ENCODE results near the gene DCTN3. TPM values are rescaled to one million over a fixed set of nuclear protein-coding genes. Genes with fewer than 3 reads are reported as not detected.

Gene DCTN3
- total RNA-seq, 1 donor from 2014 or later: 67.8 TPM

DNA sequence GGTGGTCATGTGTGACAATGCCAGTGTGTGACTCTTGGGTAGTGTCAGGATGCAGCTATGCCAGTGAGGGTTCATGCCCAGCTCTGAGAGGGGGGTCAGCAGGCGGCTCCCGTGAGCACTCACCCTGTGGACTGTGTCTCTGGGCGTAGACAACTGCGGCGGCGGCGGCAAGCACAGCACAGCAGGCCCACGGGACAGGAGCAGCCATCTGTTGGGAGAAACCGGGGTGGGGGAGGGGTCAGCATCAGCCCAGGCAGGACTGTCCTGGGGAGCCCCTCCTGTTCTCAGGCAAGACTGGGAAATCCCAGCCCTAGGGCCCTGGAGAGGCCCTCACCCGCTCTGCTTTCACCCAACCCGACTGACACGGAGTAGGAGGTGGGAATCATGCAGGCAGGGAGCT, 51.5 kb downstream of the DCTN3 start:
- Histone ChIP-seq H3K9me3 (ENCODE audit: control insufficient read depth in 3 of 3, low read length in 3 of 3) (no peaks in the 10 kb centered on the region), H3K27ac (ENCODE audit: low read depth, low read length) (no peak overlapping the region), H3K36me3 (ENCODE audit: control insufficient read depth in 3 of 3, insufficient read depth in 3 of 3, low read length in 3 of 3) (peaks cover 0 to 8% (median 3%) of the 10 kb centered on the region in 3 donors), H3K4me1 (ENCODE audit: control insufficient read depth in 3 of 3, insufficient read depth in 3 of 3, low read length in 3 of 3) (peaks cover 30 to 53% (median 49%) of the 10 kb centered on the region in 3 donors), H3K9ac (ENCODE audit: low read depth in 1 of 3, low read length in 3 of 3) (no peak overlapping the region), H3K4me3 (ENCODE audit: low read length in 3 of 3) (no peak overlapping the region), H3K27me3 (ENCODE audit: control insufficient read depth in 3 of 3, insufficient read depth in 3 of 3, low read length in 3 of 3) (peaks cover 0 to 7% (median 0%) of the 10 kb centered on the region in 3 donors)

DNA sequence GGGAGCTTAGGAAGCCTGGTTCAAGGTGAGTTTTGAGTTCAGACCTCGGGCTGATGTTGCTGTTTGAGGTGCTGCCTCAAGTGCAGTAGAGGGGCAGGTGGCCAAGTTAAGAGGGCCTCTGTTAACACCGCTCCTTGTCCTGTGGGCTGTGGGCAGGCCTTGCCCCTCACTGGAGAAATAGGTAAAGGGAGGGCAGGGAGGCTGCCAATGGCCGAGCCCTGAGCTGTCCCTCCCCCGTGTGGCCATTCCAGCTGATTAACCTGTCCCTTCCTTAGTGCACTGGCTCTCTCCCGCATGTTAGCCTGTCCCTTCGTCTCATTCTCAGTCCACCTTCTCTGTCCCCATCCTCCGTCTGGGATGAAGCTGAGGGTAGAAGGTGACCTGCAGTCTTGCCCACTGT, 52.2 kb downstream of the DCTN3 start:
- Histone ChIP-seq H3K9ac (ENCODE audit: low read depth in 1 of 3, low read length in 3 of 3) (no peak overlapping the region), H3K4me3 (ENCODE audit: low read length in 3 of 3) (no peak overlapping the region), H3K27me3 (ENCODE audit: control insufficient read depth in 3 of 3, insufficient read depth in 3 of 3, low read length in 3 of 3) (peaks cover 0 to 7% (median 0%) of the 10 kb centered on the region in 3 donors), H3K9me3 (ENCODE audit: control insufficient read depth in 3 of 3, low read length in 3 of 3) (no peaks in the 10 kb centered on the region), H3K27ac (ENCODE audit: low read depth, low read length) (no peak overlapping the region), H3K4me1 (ENCODE audit: control insufficient read depth in 3 of 3, insufficient read depth in 3 of 3, low read length in 3 of 3) (peaks cover 30 to 53% (median 49%) of the 10 kb centered on the region in 3 donors), H3K36me3 (ENCODE audit: control insufficient read depth in 3 of 3, insufficient read depth in 3 of 3, low read length in 3 of 3) (peaks cover 0 to 11% (median 3%) of the 10 kb centered on the region in 3 donors)

DNA sequence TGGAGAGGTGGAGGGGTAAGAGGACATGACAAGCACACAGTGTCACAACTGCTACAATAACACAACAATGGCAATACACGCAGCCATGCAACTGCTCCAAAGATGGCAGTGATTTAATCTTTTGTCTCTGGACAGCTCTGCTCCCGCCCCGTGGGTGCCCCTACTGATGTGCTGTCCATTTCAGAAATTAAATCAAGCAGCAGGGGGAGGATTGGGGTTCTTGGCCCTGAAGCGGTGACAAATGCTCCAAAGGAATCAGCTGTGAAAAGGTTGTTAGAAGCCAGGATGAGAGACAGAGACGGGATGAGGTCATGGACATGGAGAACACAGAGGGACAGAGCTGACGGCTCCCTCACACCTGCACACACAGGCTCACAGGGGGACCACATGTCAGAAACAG, 53.3 kb downstream of the DCTN3 start:
- Histone ChIP-seq H3K9me3 (ENCODE audit: control insufficient read depth in 3 of 3, low read length in 3 of 3) (no peaks in the 10 kb centered on the region), H3K27ac (ENCODE audit: low read depth, low read length) (no peak overlapping the region), H3K27me3 (ENCODE audit: control insufficient read depth in 3 of 3, insufficient read depth in 3 of 3, low read length in 3 of 3) (peaks cover 0 to 7% (median 0%) of the 10 kb centered on the region in 3 donors), H3K36me3 (ENCODE audit: control insufficient read depth in 3 of 3, insufficient read depth in 3 of 3, low read length in 3 of 3) (peaks cover 0 to 12% (median 8%) of the 10 kb centered on the region in 3 donors), H3K4me3 (ENCODE audit: low read length in 3 of 3) (peak overlapping the region in 1 of 3 donors; percentile 3), H3K9ac (ENCODE audit: low read depth in 1 of 3, low read length in 3 of 3) (no peak overlapping the region), H3K4me1 (ENCODE audit: control insufficient read depth in 3 of 3, insufficient read depth in 3 of 3, low read length in 3 of 3) (peaks cover 34 to 48% (median 48%) of the 10 kb centered on the region in 3 donors)

DNA sequence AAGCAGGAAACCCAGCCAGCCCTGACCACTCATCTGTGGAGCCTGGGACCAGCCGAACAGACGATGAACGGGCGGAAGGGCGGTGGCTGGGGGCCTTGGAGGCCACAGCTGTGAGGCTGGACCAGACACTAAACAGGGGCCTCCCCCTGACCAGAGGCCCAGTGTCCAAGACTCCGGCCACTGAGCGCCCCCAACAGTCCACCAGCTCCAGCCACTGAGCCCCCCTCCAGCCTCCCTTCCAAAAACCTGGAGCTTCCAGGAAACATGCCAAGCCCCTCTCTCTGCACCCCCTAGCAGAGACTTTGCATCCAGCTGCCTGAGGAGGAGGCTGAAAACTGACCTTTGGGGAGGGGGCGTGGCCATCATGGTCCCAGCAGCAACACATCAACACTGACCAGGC, 54.0 kb downstream of the DCTN3 start:
- Histone ChIP-seq H3K36me3 (ENCODE audit: control insufficient read depth in 3 of 3, insufficient read depth in 3 of 3, low read length in 3 of 3) (peaks cover 0 to 12% (median 9%) of the 10 kb centered on the region in 3 donors), H3K27me3 (ENCODE audit: control insufficient read depth in 3 of 3, insufficient read depth in 3 of 3, low read length in 3 of 3) (peaks cover 0 to 7% (median 0%) of the 10 kb centered on the region in 3 donors), H3K27ac (ENCODE audit: low read depth, low read length) (no peak overlapping the region), H3K9ac (ENCODE audit: low read depth in 1 of 3, low read length in 3 of 3) (no peak overlapping the region), H3K9me3 (ENCODE audit: control insufficient read depth in 3 of 3, low read length in 3 of 3) (no peaks in the 10 kb centered on the region), H3K4me1 (ENCODE audit: control insufficient read depth in 3 of 3, insufficient read depth in 3 of 3, low read length in 3 of 3) (peaks cover 30 to 46% (median 45%) of the 10 kb centered on the region in 3 donors), H3K4me3 (ENCODE audit: low read length in 3 of 3) (no peak overlapping the region)

DNA sequence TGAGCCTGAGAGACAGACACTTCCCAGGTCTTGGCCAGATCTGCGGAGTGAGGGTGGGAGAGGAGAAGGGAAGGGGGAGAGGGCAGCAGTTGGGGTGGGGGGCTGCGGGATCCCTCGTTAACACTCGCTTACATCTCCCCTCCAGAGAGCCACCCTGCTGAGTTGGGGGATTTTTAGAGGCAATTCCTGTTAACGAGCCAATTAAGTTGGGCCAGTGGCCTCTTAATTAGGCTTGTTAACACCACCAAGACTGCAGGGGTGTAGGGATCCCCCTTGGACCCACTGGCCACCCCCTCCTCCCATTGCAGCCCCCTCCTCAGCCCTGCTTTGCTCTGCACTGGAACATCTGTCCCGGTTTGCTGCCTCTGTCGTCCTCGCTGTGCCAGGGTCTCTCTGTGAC, 54.4 kb downstream of the DCTN3 start:
- Histone ChIP-seq H3K27ac (ENCODE audit: low read depth, low read length) (no peak overlapping the region), H3K36me3 (ENCODE audit: control insufficient read depth in 3 of 3, insufficient read depth in 3 of 3, low read length in 3 of 3) (peaks cover 0 to 12% (median 9%) of the 10 kb centered on the region in 3 donors), H3K27me3 (ENCODE audit: control insufficient read depth in 3 of 3, insufficient read depth in 3 of 3, low read length in 3 of 3) (peaks cover 0 to 7% (median 0%) of the 10 kb centered on the region in 3 donors), H3K4me3 (ENCODE audit: low read length in 3 of 3) (no peak overlapping the region), H3K9me3 (ENCODE audit: control insufficient read depth in 3 of 3, low read length in 3 of 3) (no peaks in the 10 kb centered on the region), H3K9ac (ENCODE audit: low read depth in 1 of 3, low read length in 3 of 3) (no peak overlapping the region), H3K4me1 (ENCODE audit: control insufficient read depth in 3 of 3, insufficient read depth in 3 of 3, low read length in 3 of 3) (peaks cover 29 to 46% (median 45%) of the 10 kb centered on the region in 3 donors)

DNA sequence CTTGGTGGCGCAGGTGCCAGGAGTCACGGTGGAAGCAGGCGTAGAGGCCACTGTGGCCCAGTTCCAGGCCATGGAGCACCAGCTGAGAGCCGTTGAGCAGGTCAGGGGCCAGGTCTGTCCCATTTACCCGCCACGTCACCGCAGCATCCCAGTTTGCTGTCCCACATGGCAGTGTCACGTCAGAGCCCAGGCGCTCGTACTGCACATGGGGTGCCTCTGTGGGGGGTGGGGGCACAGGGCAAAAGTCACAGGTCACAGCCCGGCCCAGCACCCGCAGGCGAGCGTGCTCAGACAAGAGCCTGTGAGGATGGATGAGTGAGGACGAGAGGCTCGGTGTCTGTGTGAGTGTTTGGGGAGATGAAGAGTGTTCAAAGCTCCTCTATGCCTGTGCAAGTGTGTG, 55.7 kb downstream of the DCTN3 start:
- Histone ChIP-seq H3K27ac (ENCODE audit: low read depth, low read length) (no peak overlapping the region), H3K4me1 (ENCODE audit: control insufficient read depth in 3 of 3, insufficient read depth in 3 of 3, low read length in 3 of 3) (peaks cover 30 to 46% (median 44%) of the 10 kb centered on the region in 3 donors)

More for the DNA sequence above, 55.7 kb downstream of the DCTN3 start:
- Histone ChIP-seq H3K27me3 (ENCODE audit: control insufficient read depth in 3 of 3, insufficient read depth in 3 of 3, low read length in 3 of 3) (peaks cover 0 to 7% (median 0%) of the 10 kb centered on the region in 3 donors), H3K9me3 (ENCODE audit: control insufficient read depth in 3 of 3, low read length in 3 of 3) (no peaks in the 10 kb centered on the region), H3K9ac (ENCODE audit: low read depth in 1 of 3, low read length in 3 of 3) (no peak overlapping the region), H3K36me3 (ENCODE audit: control insufficient read depth in 3 of 3, insufficient read depth in 3 of 3, low read length in 3 of 3) (peaks cover 0 to 12% (median 9%) of the 10 kb centered on the region in 3 donors), H3K4me3 (ENCODE audit: low read length in 3 of 3) (no peak overlapping the region)

Small RNA genes within 50 kb of the gene (small RNA-seq; reads per million reads assigned to genes)
- gene CCL27: not detected

Other genes starting within 250 kb of the DCTN3 start
- gene MYORG, start 243.6 kb downstream of the DCTN3 start, total RNA-seq: 4.2 TPM
- gene FAM219A, start 161.9 kb downstream of the DCTN3 start, total RNA-seq: 2.6 TPM
- not detected for gene DNAI1, start 161.7 kb downstream of the DCTN3 start, total RNA-seq
- 4.2 TPM for gene ENHO, start 97.5 kb downstream of the DCTN3 start, total RNA-seq
- gene CNTFR, start 30.8 kb downstream of the DCTN3 start, total RNA-seq: 3.1 TPM
- gene RPP25L, start 8.4 kb downstream of the DCTN3 start, total RNA-seq: 25.6 TPM
- not detected for gene ARID3C, start 8.6 kb upstream of the DCTN3 start, total RNA-seq
- 14.1 TPM for gene SIGMAR1, start 17.3 kb upstream of the DCTN3 start, total RNA-seq
- 23.0 TPM for gene GALT, start 26.2 kb upstream of the DCTN3 start, total RNA-seq
- 75.7 TPM for gene IL11RA, start 31.7 kb upstream of the DCTN3 start, total RNA-seq
- gene CCL27, start 42.2 kb upstream of the DCTN3 start, total RNA-seq: not detected
- gene CCL19, start 70.8 kb upstream of the DCTN3 start, total RNA-seq: not detected
- gene CCL21, start 89.6 kb upstream of the DCTN3 start, total RNA-seq: 15.7 TPM